Measurements from ENCODE around the gene APP. TPM values are rescaled to one million over a fixed set of nuclear protein-coding genes. Genes with fewer than 3 reads are reported as not detected.

APP gene
- total RNA-seq, 1 experiment from 2014 or later = 472 TPM

- BruUV-seq (replicated peaks) = no TSS peak
- Mint-ChIP-seq H3K4me1 (ENCODE audit: insufficient read depth, unreplicated experiment) (peaks cover 14% of the 10 kb centered on the region), H3K4me3 (ENCODE audit: unreplicated experiment) (no peak overlapping the region), H3K9me3 (ENCODE audit: unreplicated experiment) (peaks cover 15% of the 10 kb centered on the region), H3K27me3 (ENCODE audit: insufficient read depth, unreplicated experiment) (peaks cover 24% of the 10 kb centered on the region), H3K27ac (ENCODE audit: low read depth, unreplicated experiment) (no peak overlapping the region), H3K36me3 (ENCODE audit: insufficient read depth, unreplicated experiment) (no peaks in the 10 kb centered on the region)
- TF ChIP-seq, protein P1, sequence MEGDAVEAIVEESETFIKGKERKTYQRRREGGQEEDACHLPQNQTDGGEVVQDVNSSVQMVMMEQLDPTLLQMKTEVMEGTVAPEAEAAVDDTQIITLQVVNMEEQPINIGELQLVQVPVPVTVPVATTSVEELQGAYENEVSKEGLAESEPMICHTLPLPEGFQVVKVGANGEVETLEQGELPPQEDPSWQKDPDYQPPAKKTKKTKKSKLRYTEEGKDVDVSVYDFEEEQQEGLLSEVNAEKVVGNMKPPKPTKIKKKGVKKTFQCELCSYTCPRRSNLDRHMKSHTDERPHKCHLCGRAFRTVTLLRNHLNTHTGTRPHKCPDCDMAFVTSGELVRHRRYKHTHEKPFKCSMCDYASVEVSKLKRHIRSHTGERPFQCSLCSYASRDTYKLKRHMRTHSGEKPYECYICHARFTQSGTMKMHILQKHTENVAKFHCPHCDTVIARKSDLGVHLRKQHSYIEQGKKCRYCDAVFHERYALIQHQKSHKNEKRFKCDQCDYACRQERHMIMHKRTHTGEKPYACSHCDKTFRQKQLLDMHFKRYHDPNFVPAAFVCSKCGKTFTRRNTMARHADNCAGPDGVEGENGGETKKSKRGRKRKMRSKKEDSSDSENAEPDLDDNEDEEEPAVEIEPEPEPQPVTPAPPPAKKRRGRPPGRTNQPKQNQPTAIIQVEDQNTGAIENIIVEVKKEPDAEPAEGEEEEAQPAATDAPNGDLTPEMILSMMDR (IDR thresholded peaks at IDR 0.05; ENCODE audit: unreplicated experiment) = no peak
- ChIA-PET POLR2A (no interaction called here), CTCF (no interaction called here)
- DNase-seq (ENCODE audit: unreplicated experiment) = no peak
- intact Hi-C loops (cut with micrococcal nuclease) = no loop called here
These were observed 327.6 kb downstream of the APP start for GRCh38 chr21:25842925-25843324.

DNA sequence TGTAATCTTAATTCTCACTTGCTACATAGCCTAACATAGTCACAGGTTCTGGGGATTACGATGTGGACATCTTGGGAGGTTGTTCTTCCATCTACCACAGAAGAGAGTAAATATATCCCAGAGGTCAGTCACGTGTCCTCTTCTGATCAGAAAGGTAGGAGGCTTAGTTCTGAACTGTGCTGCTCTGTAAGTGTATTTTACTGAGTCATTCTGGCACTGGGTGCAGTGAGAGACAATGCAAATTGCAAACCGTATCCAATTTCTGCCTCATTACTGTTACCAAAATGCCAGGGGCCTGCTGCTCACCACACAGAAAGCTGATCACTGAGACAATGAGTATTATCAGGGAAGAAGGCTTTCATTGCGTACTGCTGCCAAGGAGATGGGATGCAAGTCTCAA, 331.8 kb downstream of the APP start:
- H3K36me3 Mint-ChIP-seq (ENCODE audit: insufficient read depth, unreplicated experiment) = no peaks in the 10 kb centered on the region
- no peak overlapping the region for H3K4me3 Mint-ChIP-seq (ENCODE audit: unreplicated experiment)
- H3K27ac Mint-ChIP-seq (ENCODE audit: low read depth, unreplicated experiment) = no peak overlapping the region
- intact Hi-C loops (cut with micrococcal nuclease) = no loop called here
- DNase-seq (ENCODE audit: unreplicated experiment) = peak; percentile 70
- peaks cover 31% of the 10 kb centered on the region for H3K4me1 Mint-ChIP-seq (ENCODE audit: insufficient read depth, unreplicated experiment)
- POLR2A ChIA-PET = no interaction called here
- CTCF ChIA-PET = no interaction called here
- TF ChIP-seq, protein P1 (IDR thresholded peaks at IDR 0.05; ENCODE audit: unreplicated experiment) = no peak
- BruUV-seq (replicated peaks) = no TSS peak
- H3K9me3 Mint-ChIP-seq (ENCODE audit: unreplicated experiment) = peaks cover 5% of the 10 kb centered on the region
- peaks cover 21% of the 10 kb centered on the region for H3K27me3 Mint-ChIP-seq (ENCODE audit: insufficient read depth, unreplicated experiment)

GRCh38 chr21:25837533-25838265, 332.9 kb downstream of the APP start:
- H3K4me1 Mint-ChIP-seq (ENCODE audit: insufficient read depth, unreplicated experiment) = peaks cover 31% of the 10 kb centered on the region
- BruUV-seq (replicated peaks) = no TSS peak
- peak; percentile 88 for DNase-seq (ENCODE audit: unreplicated experiment)
- intact Hi-C loops (cut with micrococcal nuclease) = no loop called here
- TF ChIP-seq, protein P1 (IDR thresholded peaks at IDR 0.05; ENCODE audit: unreplicated experiment) = no peak
- H3K9me3 Mint-ChIP-seq (ENCODE audit: unreplicated experiment) = peaks cover 5% of the 10 kb centered on the region
- H3K27me3 Mint-ChIP-seq (ENCODE audit: insufficient read depth, unreplicated experiment) = peaks cover 10% of the 10 kb centered on the region
- ChIA-PET POLR2A (no interaction called here), CTCF (interaction anchor here (0.6 to 0.7 kb wide), 3 partner anchors 15 to 45 kb away, joined by 3 to 4 read pairs (median 3); no protein-coding TSS in a partner anchor)
- H3K4me3 Mint-ChIP-seq (ENCODE audit: unreplicated experiment) = no peak overlapping the region
- H3K27ac Mint-ChIP-seq (ENCODE audit: low read depth, unreplicated experiment) = no peak overlapping the region
- H3K36me3 Mint-ChIP-seq (ENCODE audit: insufficient read depth, unreplicated experiment) = no peaks in the 10 kb centered on the region

DNA sequence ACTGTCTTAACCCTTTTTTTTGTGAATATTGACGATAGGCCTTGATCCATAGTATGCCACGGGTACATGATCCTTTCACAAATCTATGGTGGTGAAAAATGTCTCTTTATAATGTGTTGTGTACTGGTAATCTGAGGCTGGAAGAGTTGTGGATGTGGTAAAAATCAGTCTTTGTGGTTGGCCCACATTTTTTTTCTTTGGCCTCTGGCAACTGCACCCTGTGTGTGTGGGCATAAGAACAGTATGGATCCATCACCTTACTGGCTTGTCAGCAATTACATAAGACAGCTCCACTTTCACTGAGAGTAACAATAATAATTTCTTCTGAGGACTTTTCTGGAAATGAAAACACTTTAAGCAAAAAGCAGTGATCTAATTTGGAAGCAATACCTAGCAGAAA, 334.2 kb downstream of the APP start:
- H3K4me3 Mint-ChIP-seq (ENCODE audit: unreplicated experiment) = no peak overlapping the region
- POLR2A ChIA-PET = interaction anchor here (1.0 to 1.2 kb wide), 3 partner anchors 9 to 102 kb away, joined by 3 to 5 read pairs (median 3); partner anchors contain the start of genes ATP5PF and GABPA
- peaks cover 31% of the 10 kb centered on the region for H3K4me1 Mint-ChIP-seq (ENCODE audit: insufficient read depth, unreplicated experiment)
- H3K27me3 Mint-ChIP-seq (ENCODE audit: insufficient read depth, unreplicated experiment) = no peaks in the 10 kb centered on the region
- no peaks in the 10 kb centered on the region for H3K36me3 Mint-ChIP-seq (ENCODE audit: insufficient read depth, unreplicated experiment)
- H3K27ac Mint-ChIP-seq (ENCODE audit: low read depth, unreplicated experiment) = no peak overlapping the region
- CTCF ChIA-PET = interaction anchor here (0.6 to 0.8 kb wide), 3 partner anchors 19 to 679 kb away, joined by 3 to 5 read pairs (median 3); no protein-coding TSS in a partner anchor
- BruUV-seq (replicated peaks) = no TSS peak
- peaks cover 5% of the 10 kb centered on the region for H3K9me3 Mint-ChIP-seq (ENCODE audit: unreplicated experiment)
- DNase-seq (ENCODE audit: unreplicated experiment) = peak; percentile 69
- intact Hi-C loops (cut with micrococcal nuclease) = no loop called here
- TF ChIP-seq, protein P1 (IDR thresholded peaks at IDR 0.05; ENCODE audit: unreplicated experiment) = no peak
